Neural cell (in vitro differentiated cells): ENCODE results near the gene RASSF8. TPM values are rescaled to one million over a fixed set of nuclear protein-coding genes. Genes with fewer than 3 reads are reported as not detected.

Experiments used
- H2AFZ ChIP-seq: fragments of 200-600, 300-800 bp; sonication (generic), shearing (Covaris generic); 2 replicates; pipeline ENCODE4 v1.6.0; 2014; ENCODE audit warnings: low read depth, mild to moderate bottlenecking, antibody characterized with exemption, low read length, moderate library complexity
- H3F3A ChIP-seq: fragments of 200-600 bp; shearing (Covaris generic); 2 replicates; pipeline ENCODE4 v1.6.1; 2016; ENCODE audit warnings: mild to moderate bottlenecking, moderate library complexity, mixed read lengths, antibody characterized with exemption, low read length; ENCODE audit not compliant: insufficient read depth, poor library complexity, severe bottlenecking
- H3K27ac ChIP-seq: fragments of 200-600, 300-800 bp; sonication (generic), shearing (Covaris generic); 2 replicates; pipeline ENCODE4 v1.5.1; 2014; ENCODE audit warnings: mild to moderate bottlenecking, low read length, moderate library complexity
- H3K27me3 ChIP-seq: fragments of 300-800, 200-600 bp; sonication (generic), shearing (Covaris generic); 2 replicates; pipeline ENCODE4 v1.6.0; 2014; ENCODE audit warnings: mild to moderate bottlenecking, low read depth, low read length, moderate library complexity; ENCODE audit not compliant: insufficient read depth
- H3K36me3 ChIP-seq: fragments of 300-800, 200-600 bp; sonication (generic), shearing (Covaris generic); 2 replicates; pipeline ENCODE4 v1.5.1; 2014; ENCODE audit warnings: mild to moderate bottlenecking, antibody characterized with exemption, low read length, moderate library complexity; ENCODE audit not compliant: insufficient read depth
- H3K4me2 ChIP-seq: fragments of 300-800, 200-600 bp; sonication (generic), shearing (Covaris generic); 2 replicates; pipeline ENCODE4 v1.6.0; 2014; ENCODE audit warnings: mild to moderate bottlenecking, low read length
- H3K4me3 ChIP-seq: fragments of 300-800, 200-600 bp; sonication (generic), shearing (Covaris generic); 2 replicates; pipeline ENCODE4 v1.5.1; 2014; ENCODE audit warnings: mild to moderate bottlenecking, low read length, moderate library complexity
- H3K79me2 ChIP-seq: fragments of 200-600 bp; shearing (Covaris generic); replicated peaks from 2 replicates; pipeline ENCODE4 v1.6.0; 2014; ENCODE audit warnings: mild to moderate bottlenecking, low read length, moderate library complexity; ENCODE audit not compliant: insufficient read depth
- H3K9ac ChIP-seq: fragments of 300-800, 200-600 bp; sonication (generic), shearing (Covaris generic); 2 replicates; pipeline ENCODE4 v1.6.1; 2016; ENCODE audit warnings: mild to moderate bottlenecking, low read length, mixed read lengths
- H3K9me2 ChIP-seq: fragments of 200-600 bp; shearing (Covaris generic); 2 replicates; pipeline ENCODE4 v1.6.1; 2016; ENCODE audit warnings: mild to moderate bottlenecking, low read length, mixed read lengths; ENCODE audit not compliant: insufficient read depth
- H3K9me3 ChIP-seq: fragments of 200-600, 300-800 bp; sonication (generic), shearing (Covaris generic); 2 replicates; pipeline ENCODE4 v1.6.1; 2016; ENCODE audit warnings: mild to moderate bottlenecking, mixed run types, low read length, moderate library complexity, mixed read lengths
- H4K20me1 ChIP-seq: fragments of 200-600 bp; shearing (Covaris generic); 2 replicates; pipeline ENCODE4 v1.6.1; 2016; ENCODE audit warnings: mild to moderate bottlenecking, mixed run types; ENCODE audit not compliant: insufficient read depth
- EP300 ChIP-seq: fragments of 450-650 bp; conservative IDR thresholded peaks from 2 replicates; pipeline ENCODE4 v1.6.1; 2014; ENCODE audit warnings: antibody characterized with exemption, mild to moderate bottlenecking, moderate library complexity; ENCODE audit not compliant: poor library complexity, severe bottlenecking
- EZH2 ChIP-seq: fragments of 200-600, 300-800 bp; shearing (Covaris generic), sonication (generic); IDR thresholded peaks from 2 replicates; pipeline ENCODE4 v1.6.1; 2014; ENCODE audit warnings: antibody characterized with exemption, low read length, borderline replicate concordance, mild to moderate bottlenecking; ENCODE audit not compliant: insufficient read depth, poor library complexity, severe bottlenecking
- MXI1 ChIP-seq: fragments of 450-650 bp; conservative IDR thresholded peaks from 2 replicates; pipeline ENCODE4 v1.6.1; 2014; ENCODE audit warnings: antibody characterized with exemption, mild to moderate bottlenecking; ENCODE audit not compliant: poor library complexity, severe bottlenecking
- POLR2AphosphoS5 ChIP-seq: IDR thresholded peaks from 2 replicates; pipeline ENCODE4 v1.6.1; 2012
- RAD21 ChIP-seq: fragments of 450-650 bp; conservative IDR thresholded peaks from 2 replicates; pipeline ENCODE4 v1.6.1; 2014; ENCODE audit warnings: antibody characterized with exemption, mild to moderate bottlenecking, moderate library complexity
- SMC3 ChIP-seq: fragments of 450-650 bp; conservative IDR thresholded peaks from 2 replicates; pipeline ENCODE4 v1.6.1; 2014; ENCODE audit warnings: antibody characterized with exemption, mild to moderate bottlenecking, moderate library complexity; ENCODE audit not compliant: poor library complexity
- TAF1 ChIP-seq: IDR thresholded peaks from 2 replicates; pipeline ENCODE4 v1.6.1; 2012; ENCODE audit warnings: low read depth
- polyA plus RNA-seq: library from polyadenylated mRNA; depleted of rRNA; stranded (reverse); fragments of >200 nt; gene quantifications from 2 replicates; pipeline ENCODE4 v1.2.3, GENCODE V29; 2014
- TF ChIP-seq, protein P1 (sequence below): fragments of 450-650 bp; IDR thresholded peaks from 2 replicates; pipeline ENCODE4 v1.5.1; 2014; ENCODE audit warnings: antibody characterized with exemption, mild to moderate bottlenecking, moderate library complexity; ENCODE audit not compliant: poor library complexity, severe bottlenecking
- TF ChIP-seq, protein P2 (sequence below): IDR thresholded peaks from 2 replicates; pipeline ENCODE4 v1.6.1; 2012; ENCODE audit warnings: borderline replicate concordance

The RASSF8 gene
- polyA plus RNA-seq, 1 donor from 2014 or later = 11.4 TPM

DNA sequence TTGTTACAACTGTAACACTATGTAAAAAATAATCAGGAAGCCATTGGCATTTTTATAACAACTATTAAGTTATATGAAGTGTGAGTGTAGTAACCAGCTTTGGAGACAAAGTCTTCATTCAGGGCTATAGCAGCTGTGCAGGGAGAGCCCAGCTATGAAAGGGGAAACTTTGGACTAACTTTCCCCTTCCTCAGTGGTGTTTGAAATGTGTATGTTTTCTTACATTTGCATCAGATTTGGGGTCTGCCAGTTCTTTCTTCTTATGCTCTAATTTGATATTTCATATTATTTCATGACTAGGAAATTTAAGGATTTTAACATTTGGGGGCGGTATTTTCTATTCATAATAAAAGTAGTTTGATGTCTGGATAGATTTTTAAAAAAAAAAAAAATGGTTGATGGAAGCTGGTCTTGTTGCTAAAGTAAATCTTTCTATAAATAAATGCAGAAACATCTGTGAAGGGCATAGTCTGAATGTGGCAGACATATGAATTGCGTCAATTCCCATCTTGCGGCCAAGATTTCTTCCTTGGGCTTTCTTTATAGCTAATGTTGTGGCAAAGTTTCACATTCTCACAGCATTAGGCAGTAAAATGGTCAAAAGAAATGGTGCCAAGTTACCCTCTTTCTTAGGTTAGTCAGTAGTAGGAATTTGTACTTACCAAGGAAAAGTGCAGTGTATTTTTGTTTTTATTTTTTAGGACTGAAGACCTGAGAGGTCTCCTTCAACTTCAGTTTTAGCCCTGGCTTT is 35.6 kb downstream of the RASSF8 start:
- no peaks in the 10 kb centered on the region for H3K9me2 ChIP-seq
- no peak overlapping the region for H3K4me3 ChIP-seq
- peaks cover 34% of the 10 kb centered on the region for H3K79me2 ChIP-seq
- H3K36me3 ChIP-seq = no peaks in the 10 kb centered on the region
- no peak overlapping the region for H2AFZ ChIP-seq
- H3K9ac ChIP-seq = no peak overlapping the region
- no peaks in the 10 kb centered on the region for H3K27me3 ChIP-seq
- TF ChIP-seq SMC3 = no peak
- no peak for TF ChIP-seq MXI1
- no peak for TF ChIP-seq EZH2
- no peak for TF ChIP-seq EP300
- H3K4me2 ChIP-seq = no peak overlapping the region
- H3F3A ChIP-seq = no peaks in the 10 kb centered on the region
- H3K27ac ChIP-seq = no peak overlapping the region
- H4K20me1 ChIP-seq = no peaks in the 10 kb centered on the region
- H3K9me3 ChIP-seq = no peaks in the 10 kb centered on the region

DNA sequence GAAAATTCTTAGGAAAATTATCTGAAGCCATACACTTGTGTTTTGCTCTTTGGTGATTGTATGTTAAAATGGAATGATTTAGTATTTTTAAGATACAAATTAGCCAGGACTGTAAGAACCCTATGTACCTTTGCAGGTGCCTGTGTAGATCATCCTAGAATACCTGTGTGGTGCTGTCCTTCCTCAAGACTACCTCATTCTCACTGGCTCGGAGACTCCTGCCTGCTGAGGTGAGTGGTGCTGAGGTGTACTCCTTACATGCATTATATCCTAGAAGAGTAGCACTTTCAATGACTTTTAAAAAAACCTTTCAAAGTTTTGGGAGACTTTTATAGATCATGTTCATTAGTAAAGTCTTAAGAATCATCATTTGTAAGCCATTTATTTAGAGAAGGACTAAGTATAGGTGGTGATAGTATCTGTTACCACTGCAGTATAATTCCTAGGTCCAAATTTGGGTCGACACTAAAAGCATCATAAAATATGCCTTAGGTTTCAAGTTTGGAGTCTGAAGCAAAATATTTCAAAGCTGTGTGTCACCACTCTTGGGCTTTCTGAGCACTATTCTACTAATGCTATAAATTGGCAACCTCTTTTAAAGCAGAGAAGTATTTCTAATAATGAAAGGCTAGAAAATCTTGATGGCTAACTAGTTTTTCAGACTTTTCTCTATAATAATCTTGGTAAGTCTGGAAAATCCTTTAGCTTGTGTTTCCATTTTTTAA is 36.6 kb downstream of the RASSF8 start:
- Histone ChIP-seq H3K9ac (no peak overlapping the region), H3K4me2 (no peak overlapping the region), H3K36me3 (no peaks in the 10 kb centered on the region), H3K79me2 (peaks cover 31% of the 10 kb centered on the region), H3F3A (no peaks in the 10 kb centered on the region), H4K20me1 (no peaks in the 10 kb centered on the region), H3K9me3 (no peaks in the 10 kb centered on the region), H3K27me3 (no peaks in the 10 kb centered on the region), H3K9me2 (no peaks in the 10 kb centered on the region), H3K27ac (no peak overlapping the region), H3K4me3 (no peak overlapping the region), H2AFZ (no peak overlapping the region)
- TF ChIP-seq MXI1 = no peak
- TF ChIP-seq EZH2 = no peak
- TF ChIP-seq TAF1 = no peak
- no peak for TF ChIP-seq EP300
- TF ChIP-seq POLR2AphosphoS5 = no peak
- TF ChIP-seq, protein P1, sequence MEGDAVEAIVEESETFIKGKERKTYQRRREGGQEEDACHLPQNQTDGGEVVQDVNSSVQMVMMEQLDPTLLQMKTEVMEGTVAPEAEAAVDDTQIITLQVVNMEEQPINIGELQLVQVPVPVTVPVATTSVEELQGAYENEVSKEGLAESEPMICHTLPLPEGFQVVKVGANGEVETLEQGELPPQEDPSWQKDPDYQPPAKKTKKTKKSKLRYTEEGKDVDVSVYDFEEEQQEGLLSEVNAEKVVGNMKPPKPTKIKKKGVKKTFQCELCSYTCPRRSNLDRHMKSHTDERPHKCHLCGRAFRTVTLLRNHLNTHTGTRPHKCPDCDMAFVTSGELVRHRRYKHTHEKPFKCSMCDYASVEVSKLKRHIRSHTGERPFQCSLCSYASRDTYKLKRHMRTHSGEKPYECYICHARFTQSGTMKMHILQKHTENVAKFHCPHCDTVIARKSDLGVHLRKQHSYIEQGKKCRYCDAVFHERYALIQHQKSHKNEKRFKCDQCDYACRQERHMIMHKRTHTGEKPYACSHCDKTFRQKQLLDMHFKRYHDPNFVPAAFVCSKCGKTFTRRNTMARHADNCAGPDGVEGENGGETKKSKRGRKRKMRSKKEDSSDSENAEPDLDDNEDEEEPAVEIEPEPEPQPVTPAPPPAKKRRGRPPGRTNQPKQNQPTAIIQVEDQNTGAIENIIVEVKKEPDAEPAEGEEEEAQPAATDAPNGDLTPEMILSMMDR = no peak
- TF ChIP-seq, protein P2, sequence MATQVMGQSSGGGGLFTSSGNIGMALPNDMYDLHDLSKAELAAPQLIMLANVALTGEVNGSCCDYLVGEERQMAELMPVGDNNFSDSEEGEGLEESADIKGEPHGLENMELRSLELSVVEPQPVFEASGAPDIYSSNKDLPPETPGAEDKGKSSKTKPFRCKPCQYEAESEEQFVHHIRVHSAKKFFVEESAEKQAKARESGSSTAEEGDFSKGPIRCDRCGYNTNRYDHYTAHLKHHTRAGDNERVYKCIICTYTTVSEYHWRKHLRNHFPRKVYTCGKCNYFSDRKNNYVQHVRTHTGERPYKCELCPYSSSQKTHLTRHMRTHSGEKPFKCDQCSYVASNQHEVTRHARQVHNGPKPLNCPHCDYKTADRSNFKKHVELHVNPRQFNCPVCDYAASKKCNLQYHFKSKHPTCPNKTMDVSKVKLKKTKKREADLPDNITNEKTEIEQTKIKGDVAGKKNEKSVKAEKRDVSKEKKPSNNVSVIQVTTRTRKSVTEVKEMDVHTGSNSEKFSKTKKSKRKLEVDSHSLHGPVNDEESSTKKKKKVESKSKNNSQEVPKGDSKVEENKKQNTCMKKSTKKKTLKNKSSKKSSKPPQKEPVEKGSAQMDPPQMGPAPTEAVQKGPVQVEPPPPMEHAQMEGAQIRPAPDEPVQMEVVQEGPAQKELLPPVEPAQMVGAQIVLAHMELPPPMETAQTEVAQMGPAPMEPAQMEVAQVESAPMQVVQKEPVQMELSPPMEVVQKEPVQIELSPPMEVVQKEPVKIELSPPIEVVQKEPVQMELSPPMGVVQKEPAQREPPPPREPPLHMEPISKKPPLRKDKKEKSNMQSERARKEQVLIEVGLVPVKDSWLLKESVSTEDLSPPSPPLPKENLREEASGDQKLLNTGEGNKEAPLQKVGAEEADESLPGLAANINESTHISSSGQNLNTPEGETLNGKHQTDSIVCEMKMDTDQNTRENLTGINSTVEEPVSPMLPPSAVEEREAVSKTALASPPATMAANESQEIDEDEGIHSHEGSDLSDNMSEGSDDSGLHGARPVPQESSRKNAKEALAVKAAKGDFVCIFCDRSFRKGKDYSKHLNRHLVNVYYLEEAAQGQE = no peak
- TF ChIP-seq SMC3 = no peak
- TF ChIP-seq RAD21 = no peak
